Right lobe of liver (tissue), 4 donors: ENCODE measurements around the gene ITGA7.

ENCODE experiments used
- CTCF ChIP-seq, 4 donors: fragments of 200-600 bp in 3 of 4; fragments of 450-650 bp in 1 of 4; IDR thresholded peaks; one replicate each; pipeline versions ENCODE4 v1.5.1 to v1.8.0; 2016 to 2022; ENCODE audit warnings: antibody characterized with exemption in 4 of 4, mild to moderate bottlenecking in 2 of 4
- POLR2A ChIP-seq: fragments of 450-650 bp; IDR thresholded peaks from one replicate; pipeline ENCODE4 v1.6.1; 2017; ENCODE audit warnings: antibody characterized with exemption, mild to moderate bottlenecking
- donor health status: DM: no; HTN: no; CAD: no.
- donor health status: DM: no; HTN: no; CAD: no.
- donor health status: DM: no; HTN: yes; CAD: no.

- no peak for TF ChIP-seq CTCF (IDR thresholded peaks at IDR 0.05)
- no peak for TF ChIP-seq POLR2A
Observed at GRCh38 chr12:55713721-55714120, 6.0 kb upstream of the ITGA7 start.
